HG03442 (cell line): Measurements from ENCODE around the gene AASS.

Experiments used
- ATAC-seq: cut with Tn5 transposase; IDR thresholded peaks from one replicate; pipeline ENCODE4 v1.9.1; 2021; ENCODE audit warnings: mild to moderate bottlenecking, moderate library complexity; ENCODE audit not compliant: unreplicated experiment

AASS gene

GRCh38 chr7:122046402-122046801, 97.6 kb downstream of the AASS start:
- ATAC-seq = no peak

GRCh38 chr7:122040147-122040546, 103.9 kb downstream of the AASS start:
- no peak for ATAC-seq

- ATAC-seq = no peak
Observed at GRCh38 chr7:122038904-122039303, 105.1 kb downstream of the AASS start.

GRCh38 chr7:122038134-122038533, 105.9 kb downstream of the AASS start:
- no peak for ATAC-seq

GRCh38 chr7:122035876-122036275, 108.2 kb downstream of the AASS start:
- no peak for ATAC-seq

- ATAC-seq = no peak
Observed at GRCh38 chr7:122033641-122034040, 110.4 kb downstream of the AASS start.

GRCh38 chr7:122027058-122027457, 117.0 kb downstream of the AASS start:
- no peak for ATAC-seq
